ENCODE results near the gene ADAMTSL3. TPM values are rescaled to one million over a fixed set of nuclear protein-coding genes. Genes with fewer than 3 reads are reported as not detected.

ADAMTSL3 gene
- total and polyA plus RNA-seq, 7 experiments from 2014 or later = not detected

DNA sequence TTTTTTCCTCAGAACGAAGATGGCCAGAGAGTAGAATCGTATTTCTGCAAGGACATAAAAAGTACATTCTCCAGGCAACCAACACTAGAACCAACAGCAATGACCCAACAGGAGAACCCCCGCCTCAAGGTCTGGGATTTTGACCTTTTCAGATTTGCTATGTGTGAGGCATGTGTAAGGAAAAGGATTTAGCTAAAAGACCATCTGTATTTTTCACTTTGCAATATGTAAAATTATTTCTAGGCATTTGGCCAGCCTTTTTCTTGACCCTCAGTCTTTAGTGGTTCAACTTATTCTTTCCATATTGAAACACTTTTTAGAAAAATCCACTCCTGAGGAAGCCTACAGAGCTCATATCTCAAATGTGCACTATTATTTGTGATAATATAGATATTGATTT, 362.4 kb downstream of the ADAMTSL3 start:
- no peaks in the 10 kb centered on the region for H3K36me3 Mint-ChIP-seq
- H3K4me1 Mint-ChIP-seq = no peaks in the 10 kb centered on the region
- intact Hi-C loops (cut with micrococcal nuclease) = no loop called here
- CTCF ChIA-PET = no interaction called here
- POLR2A ChIA-PET = no interaction called here
- peaks cover 0 to 12% (median 4%) of the 10 kb centered on the region in 11 donors for H3K9me3 Mint-ChIP-seq
- H3K4me3 Mint-ChIP-seq = no peak overlapping the region
- DNase-seq (no peak), ATAC-seq (no peak)
- peaks cover 5 to 22% (median 14%) of the 10 kb centered on the region in 5 donors for H3K27me3 Mint-ChIP-seq
- Histone ChIP-seq H3K4me1 (ENCODE audit: control insufficient read depth in 2 of 2, insufficient read depth in 2 of 2, low read length in 2 of 2) (no peaks in the 10 kb centered on the region), H3K9me3 (ENCODE audit: control insufficient read depth in 2 of 3, low read length in 3 of 3) (no peaks in the 10 kb centered on the region), H3K27ac (ENCODE audit: low read depth, low read length) (no peak overlapping the region), H3K27me3 (ENCODE audit: control insufficient read depth in 2 of 2, insufficient read depth in 2 of 2, low read length in 2 of 2) (no peaks in the 10 kb centered on the region), H3K4me3 (ENCODE audit: low read length) (no peak overlapping the region), H3K36me3 (ENCODE audit: control insufficient read depth in 2 of 3, insufficient read depth in 3 of 3, low read length in 3 of 3) (no peaks in the 10 kb centered on the region)
- no peak overlapping the region for H3K27ac Mint-ChIP-seq

DNA sequence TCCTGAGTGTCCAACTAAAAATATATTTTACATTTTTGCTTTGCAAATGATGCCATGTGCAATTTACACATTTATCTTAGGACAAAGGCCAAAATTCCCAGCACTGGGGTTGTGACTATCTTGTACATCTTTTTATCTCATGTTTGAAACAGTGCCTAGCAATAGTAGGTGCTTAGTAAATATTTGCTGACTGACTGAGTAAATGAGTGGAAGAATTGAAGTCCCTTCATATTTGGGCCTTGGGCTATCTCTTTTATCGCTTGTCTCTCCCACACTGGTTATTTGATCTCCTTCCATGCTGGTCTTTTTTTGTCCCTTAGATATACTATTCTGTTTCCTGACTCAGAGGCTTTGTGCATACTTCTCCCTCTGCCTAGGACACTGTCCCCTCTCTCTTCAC, 368.6 kb downstream of the ADAMTSL3 start:
- H3K4me1 Mint-ChIP-seq = no peaks in the 10 kb centered on the region
- peaks cover 0 to 33% (median 22%) of the 10 kb centered on the region in 5 donors for H3K27me3 Mint-ChIP-seq
- H3K27ac Mint-ChIP-seq = no peak overlapping the region
- H3K9me3 Mint-ChIP-seq = peaks cover 0 to 2% (median 0%) of the 10 kb centered on the region in 11 donors
- Histone ChIP-seq H3K9me3 (ENCODE audit: control insufficient read depth in 2 of 3, low read length in 3 of 3) (no peaks in the 10 kb centered on the region), H3K4me1 (ENCODE audit: control insufficient read depth in 2 of 2, insufficient read depth in 2 of 2, low read length in 2 of 2) (no peaks in the 10 kb centered on the region), H3K27ac (ENCODE audit: low read depth, low read length) (no peak overlapping the region), H3K4me3 (ENCODE audit: low read length) (no peak overlapping the region), H3K27me3 (ENCODE audit: control insufficient read depth in 2 of 2, insufficient read depth in 2 of 2, low read length in 2 of 2) (no peaks in the 10 kb centered on the region), H3K36me3 (ENCODE audit: control insufficient read depth in 2 of 3, insufficient read depth in 3 of 3, low read length in 3 of 3) (no peaks in the 10 kb centered on the region)
- no peaks in the 10 kb centered on the region for H3K36me3 Mint-ChIP-seq
- no peak overlapping the region for H3K4me3 Mint-ChIP-seq
- CTCF ChIA-PET = no interaction called here
- DNase-seq (no peak), ATAC-seq (no peak)
- POLR2A ChIA-PET = no interaction called here
- intact Hi-C loops (cut with micrococcal nuclease) = loop anchor here in 1 of 2 donors (5.0 kb wide), 2 partner anchors 455 to 585 kb away; no protein-coding TSS in a partner anchor

DNA sequence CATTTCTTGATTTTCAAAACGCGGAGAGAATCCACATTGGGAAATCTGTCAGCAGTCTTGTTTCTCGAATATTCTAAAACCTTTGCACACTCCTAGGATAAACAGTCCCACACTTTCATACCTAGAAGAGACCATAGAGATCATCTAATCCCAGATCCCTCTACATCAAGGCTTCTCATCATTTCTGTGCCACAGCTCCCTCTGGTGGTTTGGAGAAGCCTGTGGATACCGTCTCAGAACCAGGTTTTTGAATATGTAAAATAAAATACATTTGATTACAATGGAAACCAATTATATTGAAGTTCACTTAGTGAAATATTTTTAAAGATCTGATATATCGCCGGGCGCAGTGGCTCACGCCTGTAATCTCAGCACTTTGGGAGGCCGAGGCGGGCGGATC, 369.7 kb downstream of the ADAMTSL3 start:
- Histone ChIP-seq H3K9me3 (ENCODE audit: control insufficient read depth in 2 of 3, low read length in 3 of 3) (no peaks in the 10 kb centered on the region), H3K27me3 (ENCODE audit: control insufficient read depth in 2 of 2, insufficient read depth in 2 of 2, low read length in 2 of 2) (no peaks in the 10 kb centered on the region), H3K4me1 (ENCODE audit: control insufficient read depth in 2 of 2, insufficient read depth in 2 of 2, low read length in 2 of 2) (no peaks in the 10 kb centered on the region), H3K4me3 (ENCODE audit: low read length) (no peak overlapping the region), H3K27ac (ENCODE audit: low read depth, low read length) (no peak overlapping the region), H3K36me3 (ENCODE audit: control insufficient read depth in 2 of 3, insufficient read depth in 3 of 3, low read length in 3 of 3) (no peaks in the 10 kb centered on the region)
- CTCF ChIA-PET = no interaction called here
- DNase-seq (no peak), ATAC-seq (no peak)
- Mint-ChIP-seq H3K27ac (no peak overlapping the region), H3K4me1 (no peaks in the 10 kb centered on the region), H3K27me3 (peaks cover 0 to 33% (median 12%) of the 10 kb centered on the region in 5 donors), H3K9me3 (peaks cover 0 to 10% (median 2%) of the 10 kb centered on the region in 11 donors), H3K36me3 (no peaks in the 10 kb centered on the region), H3K4me3 (no peak overlapping the region)
- intact Hi-C loops (cut with micrococcal nuclease) = loop anchor here in 1 of 2 donors (5.0 kb wide), 2 partner anchors 456 to 586 kb away; no protein-coding TSS in a partner anchor
- POLR2A ChIA-PET = no interaction called here

DNA sequence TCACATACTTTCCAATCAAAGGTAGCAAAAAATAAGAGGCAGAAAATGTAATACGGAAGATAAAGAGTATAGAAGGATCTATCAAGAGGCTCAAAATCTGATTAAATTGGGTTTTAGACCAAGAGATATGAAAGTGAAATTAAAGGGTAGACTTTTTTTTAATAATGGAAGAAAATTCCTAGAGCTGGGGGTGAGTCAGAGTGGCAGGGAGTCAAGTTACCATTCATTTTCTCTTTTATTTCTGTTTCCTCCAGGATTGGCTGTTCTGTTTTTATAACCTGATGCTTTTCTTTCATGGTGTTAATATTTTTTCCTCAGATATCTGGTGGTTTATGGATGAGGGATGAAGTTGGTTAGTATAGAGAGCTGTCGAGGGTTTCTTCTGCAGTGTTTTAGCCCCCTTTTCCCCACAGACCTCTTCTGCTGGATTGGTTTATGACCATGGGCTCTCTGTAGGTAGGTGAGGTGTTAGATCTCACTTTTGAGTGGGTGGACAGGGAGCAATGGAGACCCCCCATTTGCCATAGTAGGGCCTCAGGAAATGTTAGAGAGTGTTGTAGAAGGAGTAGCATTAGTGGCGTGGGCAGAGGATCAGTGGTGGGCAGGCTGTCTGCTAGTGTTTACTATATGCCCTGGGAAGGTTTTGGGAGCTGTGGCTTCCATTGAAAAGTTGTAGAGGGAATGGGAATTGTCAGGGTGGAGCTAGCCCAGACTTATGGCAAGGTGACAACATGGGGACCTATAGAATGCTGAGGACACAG, 380.1 kb downstream of the ADAMTSL3 start:
- ChIA-PET CTCF (no interaction called here), POLR2A (no interaction called here)
- Histone ChIP-seq H3K9me3 (ENCODE audit: control insufficient read depth in 2 of 3, low read length in 3 of 3) (peaks cover 0 to 5% (median 0%) of the 10 kb centered on the region in 3 experiments), H3K4me1 (ENCODE audit: control insufficient read depth in 2 of 2, insufficient read depth in 2 of 2, low read length in 2 of 2) (no peaks in the 10 kb centered on the region), H3K36me3 (ENCODE audit: control insufficient read depth in 2 of 3, insufficient read depth in 3 of 3, low read length in 3 of 3) (no peaks in the 10 kb centered on the region), H3K27ac (ENCODE audit: low read depth, low read length) (no peak overlapping the region), H3K4me3 (ENCODE audit: low read length) (no peak overlapping the region), H3K27me3 (ENCODE audit: control insufficient read depth in 2 of 2, insufficient read depth in 2 of 2, low read length in 2 of 2) (no peaks in the 10 kb centered on the region)
- Mint-ChIP-seq H3K4me3 (no peak overlapping the region), H3K4me1 (no peaks in the 10 kb centered on the region), H3K9me3 (peaks cover 0 to 19% (median 5%) of the 10 kb centered on the region in 11 donors), H3K27me3 (peaks cover 0 to 38% (median 17%) of the 10 kb centered on the region in 5 donors), H3K27ac (no peak overlapping the region), H3K36me3 (no peaks in the 10 kb centered on the region)
- intact Hi-C loops (cut with micrococcal nuclease) = no loop called here
- ATAC-seq = no peak
- DNase-seq = no peak

DNA sequence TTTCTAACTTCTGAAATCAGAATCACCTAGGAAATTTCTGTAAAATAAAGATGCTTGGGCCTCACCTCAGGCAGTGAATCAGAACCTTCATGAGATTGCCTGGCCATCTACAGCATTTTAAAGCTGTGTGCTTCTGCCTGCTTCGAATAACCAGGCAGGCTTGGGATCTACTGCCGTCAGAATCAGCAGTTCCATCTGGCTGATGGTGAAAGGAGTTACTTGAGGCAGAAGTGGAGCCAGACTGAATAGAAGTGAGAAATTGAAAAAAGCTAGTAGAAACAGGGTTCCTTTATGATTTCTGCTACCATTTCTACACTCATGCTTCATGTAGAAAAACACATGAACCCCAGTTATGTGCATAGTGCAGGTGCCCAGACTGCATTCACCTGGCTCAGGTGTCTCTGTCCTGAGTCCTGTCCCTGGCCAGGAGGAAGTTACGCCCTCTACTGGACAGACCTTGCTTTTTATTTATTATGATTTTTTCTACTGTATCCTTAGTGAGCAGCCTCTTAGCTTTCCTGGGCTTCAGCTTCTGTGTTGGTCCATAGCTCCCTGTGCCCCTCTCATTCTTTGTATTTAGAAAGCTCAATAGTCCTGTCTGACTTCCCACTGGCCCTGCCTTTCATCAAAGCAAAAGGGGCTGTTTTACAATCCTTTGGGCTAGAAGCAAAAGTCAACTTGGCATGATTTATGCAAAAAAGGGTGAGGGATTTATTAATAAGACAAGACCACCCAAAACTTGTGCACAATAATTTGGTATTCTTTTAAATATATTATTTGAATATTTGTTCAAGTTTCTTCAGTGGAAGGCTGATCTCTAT, 380.9 kb downstream of the ADAMTSL3 start:
- no peaks in the 10 kb centered on the region for H3K36me3 ChIP-seq (ENCODE audit: control insufficient read depth in 2 of 3, insufficient read depth in 3 of 3, low read length in 3 of 3)
- Mint-ChIP-seq H3K4me1 (no peaks in the 10 kb centered on the region), H3K27ac (no peak overlapping the region), H3K9me3 (peaks cover 0 to 12% (median 0%) of the 10 kb centered on the region in 11 donors), H3K4me3 (no peak overlapping the region), H3K27me3 (peaks cover 0 to 40% (median 17%) of the 10 kb centered on the region in 5 donors), H3K36me3 (no peaks in the 10 kb centered on the region)
- peaks cover 0 to 3% (median 0%) of the 10 kb centered on the region in 3 experiments for H3K9me3 ChIP-seq (ENCODE audit: control insufficient read depth in 2 of 3, low read length in 3 of 3)
- H3K4me1 ChIP-seq (ENCODE audit: control insufficient read depth in 2 of 2, insufficient read depth in 2 of 2, low read length in 2 of 2) = no peaks in the 10 kb centered on the region
- intact Hi-C loops (cut with micrococcal nuclease) = no loop called here
- no peaks in the 10 kb centered on the region for H3K27me3 ChIP-seq (ENCODE audit: control insufficient read depth in 2 of 2, insufficient read depth in 2 of 2, low read length in 2 of 2)
- DNase-seq (no peak), ATAC-seq (no peak)
- H3K4me3 ChIP-seq (ENCODE audit: low read length) = no peak overlapping the region
- ChIA-PET POLR2A (no interaction called here), CTCF (no interaction called here)
- no peak overlapping the region for H3K27ac ChIP-seq (ENCODE audit: low read depth, low read length)

DNA sequence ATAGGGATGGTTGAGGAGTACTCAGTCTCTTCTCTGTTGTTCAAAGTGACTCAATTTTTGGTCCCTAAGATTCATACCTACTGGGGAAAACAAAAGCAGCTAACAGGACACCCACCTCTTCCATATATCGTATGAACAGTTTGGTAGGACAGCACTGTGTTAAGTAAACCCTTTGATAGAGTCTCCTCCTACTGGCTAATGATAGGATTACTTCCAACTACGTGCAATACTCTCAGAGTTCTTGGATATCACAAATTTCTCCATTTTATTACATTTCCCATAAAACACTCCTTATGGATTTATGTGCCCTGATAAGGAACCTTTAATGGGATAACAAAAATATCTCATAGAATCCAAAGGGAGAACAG, 381.5 kb downstream of the ADAMTSL3 start:
- POLR2A ChIA-PET = no interaction called here
- Histone ChIP-seq H3K9me3 (ENCODE audit: control insufficient read depth in 2 of 3, low read length in 3 of 3) (no peaks in the 10 kb centered on the region), H3K27ac (ENCODE audit: low read depth, low read length) (no peak overlapping the region), H3K36me3 (ENCODE audit: control insufficient read depth in 2 of 3, insufficient read depth in 3 of 3, low read length in 3 of 3) (no peaks in the 10 kb centered on the region), H3K4me1 (ENCODE audit: control insufficient read depth in 2 of 2, insufficient read depth in 2 of 2, low read length in 2 of 2) (no peaks in the 10 kb centered on the region), H3K27me3 (ENCODE audit: control insufficient read depth in 2 of 2, insufficient read depth in 2 of 2, low read length in 2 of 2) (no peaks in the 10 kb centered on the region), H3K4me3 (ENCODE audit: low read length) (no peak overlapping the region)
- no peaks in the 10 kb centered on the region for H3K4me1 Mint-ChIP-seq
- H3K4me3 Mint-ChIP-seq = no peak overlapping the region
- H3K9me3 Mint-ChIP-seq = peaks cover 0 to 8% (median 0%) of the 10 kb centered on the region in 11 donors
- H3K27me3 Mint-ChIP-seq = peaks cover under 1 to 46% (median 19%) of the 10 kb centered on the region in 5 donors
- H3K27ac Mint-ChIP-seq = no peak overlapping the region
- ATAC-seq (no peak), DNase-seq (no peak)
- CTCF ChIA-PET = no interaction called here
- H3K36me3 Mint-ChIP-seq = no peaks in the 10 kb centered on the region
- intact Hi-C loops (cut with micrococcal nuclease) = no loop called here
